Renal pelvis (tissue), 4 donors: Measurements from ENCODE around the gene LRRC45. TPM values are rescaled to one million over a fixed set of nuclear protein-coding genes. Genes with fewer than 3 reads are reported as not detected.

Experiments used
- DNase-seq: peaks from one replicate; pipeline ENCODE4 v3.0.0-alpha.2; 2013
- polyA plus RNA-seq, 3 donors: library from polyadenylated mRNA; unstranded; fragments of 120-200 nt; gene quantifications; one replicate each; pipeline ENCODE4 v1.2.1, GENCODE V29; 2013; ENCODE audit not compliant: insufficient read length in 3 of 3

Gene LRRC45
- polyA plus RNA-seq, 3 donors: 15.8 to 18.1 (median 16.6) TPM

DNA sequence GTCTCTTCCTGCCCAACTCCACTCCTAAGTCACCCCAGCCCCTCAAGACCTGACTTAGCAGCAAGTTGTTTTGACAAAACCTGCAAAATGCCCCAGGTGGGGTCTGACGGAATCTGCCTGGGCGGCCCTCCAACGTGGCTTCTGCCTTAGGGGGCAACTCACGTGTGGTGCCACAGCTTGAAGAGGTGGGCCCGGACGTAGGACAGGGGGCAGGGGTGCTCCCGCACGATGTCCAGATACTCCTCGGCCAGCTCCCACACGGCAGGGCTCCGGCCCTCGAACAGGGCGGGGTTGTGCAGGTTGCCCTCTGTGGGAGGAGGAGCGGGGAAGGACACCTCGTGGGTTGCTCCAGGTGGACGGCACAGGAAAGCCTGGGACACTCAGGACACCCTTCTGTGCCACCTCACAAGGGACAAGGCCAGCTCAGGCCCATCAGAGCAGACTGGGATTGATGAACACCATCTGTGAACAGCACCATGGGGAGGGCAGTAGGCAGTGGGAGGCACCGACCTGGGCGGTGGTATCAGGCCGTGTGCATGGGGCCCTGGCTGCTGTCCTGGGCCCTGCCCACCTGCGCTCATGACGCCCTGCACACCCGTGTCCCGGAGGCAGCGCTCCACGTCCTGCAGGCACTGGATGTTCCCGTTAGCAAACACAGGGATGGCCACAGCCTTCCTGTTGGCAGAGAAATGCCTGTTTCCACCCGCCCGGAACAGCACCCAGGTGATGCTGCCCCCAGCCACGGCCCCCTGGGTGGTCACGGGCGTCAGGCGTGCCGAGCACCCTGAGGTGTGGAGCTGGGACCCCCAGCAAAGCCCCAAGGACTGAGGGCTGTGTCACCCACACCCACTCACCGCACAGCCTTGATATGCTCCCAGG lies 38.2 kb downstream of the LRRC45 start:
- no peak for DNase-seq

DNA sequence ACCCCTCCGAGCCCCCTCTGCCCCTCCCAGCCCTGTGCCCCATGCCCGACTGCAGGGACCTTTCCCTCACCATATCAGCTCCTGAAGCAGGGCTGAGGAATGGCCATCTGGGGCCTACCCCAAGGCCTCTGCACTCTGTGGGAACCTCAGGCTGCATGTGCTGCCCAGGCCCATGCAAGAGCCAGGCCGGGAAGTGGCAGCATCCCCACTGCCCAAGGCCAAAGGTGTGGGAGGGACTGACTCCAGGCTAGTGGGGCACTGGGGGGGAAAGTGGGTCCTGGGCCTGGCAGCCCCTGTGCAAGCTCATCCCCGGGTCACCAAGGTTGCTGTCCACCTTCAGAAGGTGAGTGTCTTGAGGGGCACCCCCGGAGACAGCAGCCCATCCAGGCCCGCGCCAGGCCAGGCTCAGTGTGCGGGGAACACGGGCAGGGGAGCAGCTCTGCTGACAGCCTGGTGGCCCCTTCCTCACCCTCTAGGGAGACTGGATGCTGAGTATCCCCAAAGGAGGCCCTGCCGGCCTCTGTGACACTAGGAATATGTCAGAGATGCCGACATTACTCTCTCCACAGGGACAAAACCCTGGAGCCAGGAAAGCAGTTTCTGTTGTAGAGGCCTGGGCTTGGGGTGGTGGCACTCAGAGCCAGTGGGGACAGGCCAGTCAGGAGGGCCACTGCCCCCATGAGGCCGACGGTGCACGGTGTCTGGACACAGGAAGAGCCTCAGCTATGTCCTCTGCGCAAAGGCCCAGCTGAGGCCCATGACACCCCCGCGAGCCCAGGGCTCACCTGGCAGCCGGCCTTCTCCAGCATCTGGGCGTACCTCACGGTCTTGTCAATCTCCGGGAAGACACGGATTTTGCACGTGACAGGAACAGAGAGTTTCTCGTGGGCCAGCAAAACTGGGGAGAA lies 39.2 kb downstream of the LRRC45 start:
- no peak for DNase-seq

GRCh38 chr17:82062984-82063368 lies 39.9 kb downstream of the LRRC45 start:
- DNase-seq: no peak

GRCh38 chr17:82063424-82064415 lies 40.6 kb downstream of the LRRC45 start:
- no peak for DNase-seq

- no peak for DNase-seq
These were observed 41.5 kb downstream of the LRRC45 start for GRCh38 chr17:82064433-82065192.

GRCh38 chr17:82065193-82065637 lies 42.1 kb downstream of the LRRC45 start:
- DNase-seq: no peak

- DNase-seq: peak; percentile 31
These were observed 42.7 kb downstream of the LRRC45 start, which contains the start of gene DUS1L for GRCh38 chr17:82065638-82066303. Gene DUS1L, minus strand, starts transcription at chr17:82065804. Its CDS starts 745 bp downstream, at chr17:82065059.

- no peak for DNase-seq
These were observed 47.5 kb downstream of the LRRC45 start for GRCh38 chr17:82070611-82071010.

DNA sequence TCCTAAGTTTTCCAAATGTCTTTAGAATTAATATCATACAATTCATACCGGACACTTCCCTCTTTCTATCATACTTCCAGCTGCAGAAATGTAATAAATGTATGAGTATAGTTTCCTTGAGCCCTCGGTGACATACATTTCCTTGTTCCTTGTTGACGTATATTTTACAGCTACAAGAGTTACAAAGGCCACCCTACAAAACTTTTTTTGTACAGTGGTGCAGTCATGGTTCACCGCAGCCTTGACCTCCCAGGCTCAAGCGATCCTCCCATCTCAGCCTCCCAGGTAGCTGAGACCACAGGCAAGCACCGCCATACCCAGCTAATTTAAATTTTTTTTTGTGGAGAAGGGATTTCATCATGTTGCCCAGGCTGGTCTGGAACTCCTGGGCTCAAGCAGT lies 49.7 kb downstream of the LRRC45 start:
- no peak for DNase-seq

DNA sequence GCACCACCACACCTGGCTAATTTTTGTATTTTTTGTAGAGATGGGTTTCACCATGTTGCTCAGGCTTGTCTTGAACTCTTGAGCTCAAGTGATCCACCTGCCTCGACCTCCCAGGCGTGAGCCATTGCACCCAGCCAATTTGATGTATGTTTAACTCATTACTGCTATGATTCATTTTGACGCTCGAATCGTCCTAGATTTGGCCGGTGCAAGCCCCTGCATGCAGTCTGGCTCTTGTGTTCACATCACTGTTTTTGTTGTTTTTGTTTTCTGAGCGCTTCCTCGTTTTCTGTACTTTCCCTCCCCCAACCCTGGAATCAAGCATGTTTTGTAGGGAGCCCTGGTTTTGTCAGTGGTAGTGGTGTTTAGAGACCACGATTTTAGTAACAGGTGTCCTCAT lies 50.3 kb downstream of the LRRC45 start:
- no peak for DNase-seq

DNA sequence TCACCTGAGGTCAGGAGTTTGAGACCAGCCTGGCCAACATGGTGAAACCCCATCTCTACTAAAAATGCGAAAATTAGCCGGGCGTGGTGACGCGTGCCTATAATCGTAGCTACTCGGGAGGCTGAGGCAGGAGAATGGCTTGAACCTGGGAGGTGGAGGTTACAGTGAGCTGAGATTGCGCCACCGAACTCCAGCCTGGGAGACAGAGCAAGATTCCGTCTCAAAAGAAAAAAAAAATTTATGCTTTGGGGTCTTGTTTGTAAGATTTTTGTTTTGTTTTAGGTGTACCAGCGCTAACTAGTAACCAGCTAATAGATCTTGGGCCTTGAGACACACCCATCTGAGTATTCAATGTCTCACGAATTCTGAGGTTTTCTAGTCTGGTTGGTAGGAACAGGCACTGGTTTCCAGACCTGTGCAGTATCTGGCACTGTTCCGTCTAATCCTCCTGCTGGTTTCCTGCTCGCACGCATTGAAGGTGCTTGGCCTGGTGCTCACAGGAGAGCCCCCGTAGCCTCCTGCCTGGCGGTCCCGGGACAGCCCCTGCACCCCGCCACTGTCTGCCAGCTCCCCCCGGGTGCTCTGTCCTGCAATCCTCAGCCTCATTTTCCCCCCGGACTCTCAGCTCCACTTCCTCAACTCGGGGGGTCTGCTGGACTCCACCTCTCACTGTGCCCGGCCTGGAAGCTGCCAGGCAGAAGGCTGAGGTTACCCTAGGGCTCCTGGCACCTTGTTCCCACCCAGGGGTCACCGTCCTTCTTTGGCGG lies 53.1 kb downstream of the LRRC45 start:
- no peak for DNase-seq

DNA sequence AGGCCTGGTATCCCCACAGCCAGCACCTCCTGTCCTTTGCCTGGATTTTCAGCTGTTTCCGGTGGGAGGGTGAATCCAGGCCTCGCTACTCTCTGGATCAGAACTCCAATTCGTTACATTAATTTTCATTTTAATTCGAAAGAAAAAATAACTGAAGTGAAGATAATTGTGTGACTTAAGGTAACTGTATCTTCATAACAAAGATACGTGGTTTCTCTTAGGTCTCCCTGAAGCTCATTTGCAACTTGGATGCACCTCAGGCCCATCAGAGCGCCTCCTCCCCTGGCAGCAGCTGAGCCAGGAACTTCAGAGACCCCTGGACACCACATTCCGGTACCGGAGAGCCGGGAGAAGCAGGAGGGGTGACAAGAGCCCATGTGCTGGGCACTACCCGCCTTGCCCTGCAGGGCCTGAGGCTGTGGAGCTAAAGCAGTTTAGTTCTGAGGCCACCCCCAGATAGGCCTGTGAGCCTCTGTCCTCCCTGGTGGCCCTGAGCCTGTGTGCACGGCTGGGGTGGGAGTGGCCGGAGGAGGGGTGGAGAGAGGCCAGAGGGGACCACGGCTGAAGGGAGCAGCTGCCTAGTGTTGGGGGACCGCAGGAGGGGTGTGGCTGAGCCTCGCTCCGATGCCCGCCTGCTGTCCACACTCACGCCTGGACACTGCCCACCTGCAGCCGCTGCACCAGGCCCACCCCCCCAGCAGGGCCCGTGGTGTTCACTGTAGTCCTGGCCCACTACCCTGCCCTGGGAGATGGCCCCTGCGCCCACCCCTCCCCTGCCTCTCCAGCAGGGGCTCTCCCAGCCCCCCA lies 53.9 kb downstream of the LRRC45 start:
- no peak for DNase-seq

GRCh38 chr17:82077617-82078358 lies 54.7 kb downstream of the LRRC45 start:
- DNase-seq: no peak

- DNase-seq: no peak
These were observed 55.3 kb downstream of the LRRC45 start for GRCh38 chr17:82078433-82078832.

DNA sequence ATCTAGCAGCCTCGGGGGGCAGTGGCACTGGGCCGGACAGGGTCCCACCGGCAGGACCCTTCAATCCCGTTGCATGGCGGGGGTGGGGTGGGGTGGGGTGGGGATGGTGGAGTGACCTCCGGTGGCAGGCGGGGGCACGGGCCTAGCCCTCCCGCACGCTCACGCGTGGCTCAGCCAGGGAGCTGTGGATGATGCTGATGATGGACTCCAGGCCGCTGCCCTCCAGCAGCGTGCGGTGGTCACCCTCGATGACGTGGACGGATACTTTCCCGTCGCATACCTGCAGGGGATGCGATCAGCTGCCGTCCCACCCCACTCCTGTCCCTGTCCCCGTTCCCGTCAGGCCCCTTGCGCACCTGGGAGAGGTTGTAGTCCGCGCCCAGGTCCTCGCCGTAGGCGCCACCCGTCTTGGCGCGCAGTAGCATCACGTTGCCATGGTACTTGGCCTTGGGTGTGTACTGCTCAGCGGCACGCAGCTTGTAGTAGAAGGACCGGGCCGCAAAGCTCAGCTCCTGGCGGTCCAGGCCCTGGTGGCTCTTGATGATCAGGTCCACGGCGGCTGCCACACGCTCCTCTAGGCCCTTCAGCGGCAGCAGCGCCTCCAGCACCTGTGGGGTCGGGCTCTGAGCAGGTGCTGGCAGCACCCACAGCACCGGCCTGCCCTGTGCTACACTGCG lies 56.0 kb downstream of the LRRC45 start:
- DNase-seq: no peak

GRCh38 chr17:82080048-82080788 lies 57.1 kb downstream of the LRRC45 start:
- no peak for DNase-seq
